ENCODE data around the gene MEF2D. TPM values are rescaled to one million over a fixed set of nuclear protein-coding genes. Genes with fewer than 3 reads are reported as not detected.

Gene MEF2D
- total RNA-seq, 2 experiments from 2014 or later: 155 to 162 TPM

DNA sequence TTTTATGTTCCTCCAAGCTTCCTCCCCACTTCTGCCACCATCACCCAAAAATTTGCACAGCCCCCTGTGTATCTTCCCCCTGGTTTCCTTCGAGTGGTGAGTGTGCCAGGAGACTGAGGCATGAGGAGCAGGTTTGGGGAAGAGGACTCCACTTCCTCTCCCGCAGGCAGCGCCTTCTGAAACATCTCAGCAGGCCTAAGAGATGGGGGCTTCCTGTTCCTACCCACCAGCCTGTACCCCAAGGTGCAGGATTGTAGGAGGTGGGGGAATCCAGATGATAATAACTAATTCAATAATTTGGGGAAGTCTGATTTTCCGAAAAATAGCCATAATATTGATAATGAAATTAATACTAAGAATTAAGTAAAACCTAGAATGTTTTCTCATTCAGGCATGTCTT, 69.2 kb downstream of the MEF2D start:
- ChIA-PET POLR2A (interaction anchor here (1.7 to 1.8 kb wide), 2 partner anchors 8 to 12 kb away, joined by 4 to 5 read pairs; no protein-coding TSS in a partner anchor), CTCF (interaction anchor here (1.1 to 1.9 kb wide), 3 partner anchors 9 to 46 kb away, joined by 3 to 11 read pairs (median 6); no protein-coding TSS in a partner anchor)
- H3K27ac ChIP-seq (ENCODE audit: low read depth in 1 of 2, low read length in 2 of 2): no peak overlapping the region
- H3K9me3 Mint-ChIP-seq: no peaks in the 10 kb centered on the region
- H3K36me3 ChIP-seq (ENCODE audit: insufficient read depth, low read length): no peaks in the 10 kb centered on the region
- no peaks in the 10 kb centered on the region for H3K36me3 Mint-ChIP-seq (ENCODE audit: low read depth)
- H3K9me3 ChIP-seq (ENCODE audit: control insufficient read depth in 1 of 2, insufficient read depth in 1 of 2, low read length in 2 of 2): peaks cover 0 to 16% of the 10 kb centered on the region in 2 experiments
- no peak overlapping the region for H3K27ac Mint-ChIP-seq
- H3K4me3 Mint-ChIP-seq: no peak overlapping the region
- no peak overlapping the region for H3K4me3 ChIP-seq (ENCODE audit: low read length)
- peaks cover 97% of the 10 kb centered on the region for H3K27me3 Mint-ChIP-seq
- peaks cover 17% of the 10 kb centered on the region for H3K4me1 ChIP-seq (ENCODE audit: insufficient read depth, low read length)
- TF ChIP-seq, protein P1, sequence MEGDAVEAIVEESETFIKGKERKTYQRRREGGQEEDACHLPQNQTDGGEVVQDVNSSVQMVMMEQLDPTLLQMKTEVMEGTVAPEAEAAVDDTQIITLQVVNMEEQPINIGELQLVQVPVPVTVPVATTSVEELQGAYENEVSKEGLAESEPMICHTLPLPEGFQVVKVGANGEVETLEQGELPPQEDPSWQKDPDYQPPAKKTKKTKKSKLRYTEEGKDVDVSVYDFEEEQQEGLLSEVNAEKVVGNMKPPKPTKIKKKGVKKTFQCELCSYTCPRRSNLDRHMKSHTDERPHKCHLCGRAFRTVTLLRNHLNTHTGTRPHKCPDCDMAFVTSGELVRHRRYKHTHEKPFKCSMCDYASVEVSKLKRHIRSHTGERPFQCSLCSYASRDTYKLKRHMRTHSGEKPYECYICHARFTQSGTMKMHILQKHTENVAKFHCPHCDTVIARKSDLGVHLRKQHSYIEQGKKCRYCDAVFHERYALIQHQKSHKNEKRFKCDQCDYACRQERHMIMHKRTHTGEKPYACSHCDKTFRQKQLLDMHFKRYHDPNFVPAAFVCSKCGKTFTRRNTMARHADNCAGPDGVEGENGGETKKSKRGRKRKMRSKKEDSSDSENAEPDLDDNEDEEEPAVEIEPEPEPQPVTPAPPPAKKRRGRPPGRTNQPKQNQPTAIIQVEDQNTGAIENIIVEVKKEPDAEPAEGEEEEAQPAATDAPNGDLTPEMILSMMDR (IDR thresholded peaks at IDR 0.05): no peak
- peaks cover 10% of the 10 kb centered on the region for H3K4me1 Mint-ChIP-seq (ENCODE audit: low read depth)
- no peak for ATAC-seq (ENCODE audit: poor library complexity)
- intact Hi-C loops (cut with DNase I, micrococcal nuclease): no loop called here
- DNase-seq: no peak
- H3K27me3 ChIP-seq (ENCODE audit: control insufficient read depth in 1 of 2, insufficient read depth in 2 of 2, low read length in 2 of 2): peaks cover 74 to 93% of the 10 kb centered on the region in 2 experiments

DNA sequence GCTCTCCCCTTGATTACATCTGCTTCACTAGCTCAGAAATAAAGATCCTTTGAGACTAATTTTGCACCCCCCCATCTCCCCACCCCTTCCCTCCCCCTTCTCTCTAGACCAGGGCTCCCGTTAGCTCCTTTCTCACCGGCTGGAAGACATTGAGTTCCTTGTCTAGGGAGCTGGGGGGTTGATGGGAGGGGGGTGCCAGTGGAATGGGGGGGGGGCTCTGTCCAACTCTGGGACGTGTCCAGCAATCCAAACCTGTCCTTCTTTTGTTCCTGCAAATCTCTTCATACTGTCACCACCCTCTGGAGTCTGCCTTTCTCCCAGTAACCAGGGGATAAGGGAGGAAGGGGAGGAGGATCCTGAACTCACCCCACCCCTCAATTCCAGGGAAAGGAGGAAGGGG, 69.7 kb downstream of the MEF2D start:
- Mint-ChIP-seq H3K4me1 (ENCODE audit: low read depth) (peaks cover 8% of the 10 kb centered on the region), H3K9me3 (no peaks in the 10 kb centered on the region), H3K27me3 (peaks cover 99% of the 10 kb centered on the region), H3K4me3 (no peak overlapping the region), H3K36me3 (ENCODE audit: low read depth) (no peaks in the 10 kb centered on the region), H3K27ac (no peak overlapping the region)
- ATAC-seq (ENCODE audit: poor library complexity) (no peak), DNase-seq (no peak)
- intact Hi-C loops (cut with DNase I, micrococcal nuclease): no loop called here
- H3K9me3 ChIP-seq (ENCODE audit: control insufficient read depth in 1 of 2, insufficient read depth in 1 of 2, low read length in 2 of 2): peaks cover 0 to 14% of the 10 kb centered on the region in 2 experiments
- H3K27me3 ChIP-seq (ENCODE audit: control insufficient read depth in 1 of 2, insufficient read depth in 2 of 2, low read length in 2 of 2): peaks cover 71 to 95% of the 10 kb centered on the region in 2 experiments
- TF ChIP-seq, protein P1 (IDR thresholded peaks at IDR 0.05): no peak
- peaks cover 12% of the 10 kb centered on the region for H3K4me1 ChIP-seq (ENCODE audit: insufficient read depth, low read length)
- ChIA-PET CTCF (interaction anchor here (1.1 to 1.9 kb wide), 2 partner anchors 9 to 45 kb away, joined by 3 to 11 read pairs; no protein-coding TSS in a partner anchor), POLR2A (interaction anchor here (1.8 kb wide), 1 partner anchor 11 kb away, joined by 5 read pairs; no protein-coding TSS in a partner anchor)
- no peaks in the 10 kb centered on the region for H3K36me3 ChIP-seq (ENCODE audit: insufficient read depth, low read length)
- H3K27ac ChIP-seq (ENCODE audit: low read depth in 1 of 2, low read length in 2 of 2): no peak overlapping the region
- H3K4me3 ChIP-seq (ENCODE audit: low read length): no peak overlapping the region

- intact Hi-C loops (cut with DNase I, micrococcal nuclease): no loop called here
- no peaks in the 10 kb centered on the region for H3K36me3 ChIP-seq (ENCODE audit: insufficient read depth, low read length)
- H3K4me1 ChIP-seq (ENCODE audit: insufficient read depth, low read length): peaks cover 6% of the 10 kb centered on the region
- peaks cover 0 to 12% of the 10 kb centered on the region in 2 experiments for H3K9me3 ChIP-seq (ENCODE audit: control insufficient read depth in 1 of 2, insufficient read depth in 1 of 2, low read length in 2 of 2)
- Mint-ChIP-seq H3K9me3 (no peaks in the 10 kb centered on the region), H3K4me3 (no peak overlapping the region), H3K27ac (no peak overlapping the region), H3K27me3 (peaks cover 99% of the 10 kb centered on the region), H3K4me1 (ENCODE audit: low read depth) (peaks cover 5% of the 10 kb centered on the region), H3K36me3 (ENCODE audit: low read depth) (no peaks in the 10 kb centered on the region)
- H3K27ac ChIP-seq (ENCODE audit: low read depth in 1 of 2, low read length in 2 of 2): no peak overlapping the region
- ATAC-seq (ENCODE audit: poor library complexity): no peak
- TF ChIP-seq, protein P1 (IDR thresholded peaks at IDR 0.05): no peak
- ChIA-PET POLR2A (interaction anchor here (1.2 to 1.4 kb wide), 2 partner anchors 11 to 27 kb away, joined by 3 to 4 read pairs; no protein-coding TSS in a partner anchor), CTCF (interaction anchor here (1.1 to 1.4 kb wide), 2 partner anchors 15 to 47 kb away, joined by 3 to 4 read pairs; no protein-coding TSS in a partner anchor)
- H3K27me3 ChIP-seq (ENCODE audit: control insufficient read depth in 1 of 2, insufficient read depth in 2 of 2, low read length in 2 of 2): peaks cover 69 to 90% of the 10 kb centered on the region in 2 experiments
- H3K4me3 ChIP-seq (ENCODE audit: low read length): no peak overlapping the region
- no peak for DNase-seq
Measured at GRCh38 chr1:156430303-156430702, 70.3 kb downstream of the MEF2D start.

Data from CD4-positive, alpha-beta T cell (primary cell).